ENCODE measurements around the gene PLAGL2.

Gene PLAGL2

DNA sequence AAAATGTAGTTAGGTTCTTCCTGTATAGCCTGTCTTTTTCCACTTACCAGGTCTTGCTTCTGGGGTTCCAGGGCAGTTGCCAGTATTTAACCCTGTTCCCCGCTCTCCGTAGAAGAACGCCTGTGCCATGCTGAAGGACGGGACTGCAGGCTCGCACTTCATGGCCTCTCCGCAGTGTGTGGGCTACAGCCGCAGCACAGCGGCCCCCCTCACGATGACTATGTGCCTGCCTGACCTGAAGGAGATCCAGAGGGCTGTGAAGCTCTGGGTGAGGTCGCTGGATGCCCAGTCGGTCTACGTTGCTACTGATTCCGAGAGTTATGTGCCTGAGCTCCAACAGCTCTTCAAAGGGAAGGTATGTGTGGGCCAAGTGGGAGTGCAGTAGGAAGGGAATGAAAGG, 23.2 kb upstream of the PLAGL2 start:
- no peak for DNase-seq

DNA sequence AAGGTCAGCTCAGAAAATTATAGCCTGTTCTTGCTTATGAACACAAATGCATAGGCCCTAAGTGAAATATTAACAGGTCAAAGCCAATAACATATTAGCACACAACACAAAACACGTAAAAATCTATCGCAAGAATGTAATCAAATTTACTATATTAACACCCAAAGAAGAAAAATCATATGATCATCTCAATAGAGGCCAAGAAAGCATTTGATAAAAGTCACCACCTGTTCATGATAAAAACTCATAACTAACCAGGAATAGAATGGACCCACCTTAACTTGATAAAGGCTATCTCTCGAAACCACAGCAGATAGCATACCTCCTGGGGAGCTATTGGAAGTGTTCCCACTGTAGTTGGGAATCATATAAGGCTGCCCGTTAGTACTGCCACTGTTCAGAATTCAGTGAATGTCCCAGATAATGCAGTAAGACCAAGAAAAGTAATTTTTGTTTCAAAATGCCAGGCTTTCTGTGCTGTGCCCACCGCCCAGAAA, 21.8 kb upstream of the PLAGL2 start:
- DNase-seq: no peak

- DNase-seq: no peak
Observed at GRCh38 chr20:32227744-32228688, 20.5 kb upstream of the PLAGL2 start.

DNA sequence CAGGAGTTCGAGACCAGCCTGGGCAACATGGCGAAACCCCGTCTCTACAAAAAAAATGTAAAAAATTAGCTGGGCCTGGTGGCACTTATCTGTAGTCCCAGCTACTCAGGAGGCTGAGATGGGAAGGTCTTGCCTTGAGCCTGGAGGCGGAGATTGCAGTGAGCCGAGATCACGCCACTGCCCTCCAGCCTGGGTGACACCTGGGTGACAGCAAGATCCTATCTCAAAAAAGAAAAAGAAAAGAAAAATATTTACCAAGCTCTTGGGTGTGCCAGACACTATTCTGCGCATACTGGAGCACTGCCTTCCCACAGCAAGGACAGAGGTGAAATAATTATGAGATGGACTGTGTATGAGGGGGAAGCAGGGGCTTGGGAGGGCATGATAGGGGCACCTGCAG, 19.8 kb upstream of the PLAGL2 start:
- DNase-seq: no peak

DNA sequence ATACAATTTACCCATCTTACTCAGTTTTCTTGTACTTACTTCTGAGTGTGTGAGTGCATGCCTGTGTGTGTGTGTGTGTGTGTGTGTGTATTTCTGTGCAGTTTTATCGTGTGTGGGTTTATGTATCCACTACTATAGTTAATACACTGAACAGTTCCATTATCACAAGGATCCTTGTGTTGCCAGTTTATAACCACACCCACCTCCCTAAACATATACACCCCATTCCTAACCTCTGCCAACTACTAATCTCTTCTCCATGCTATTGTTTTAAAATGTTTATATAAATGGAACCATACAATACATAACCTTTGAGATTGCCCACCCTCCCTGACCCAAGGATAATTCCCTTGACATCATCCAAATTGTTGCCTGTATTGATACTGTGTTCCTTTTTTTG, 18.8 kb upstream of the PLAGL2 start:
- no peak for DNase-seq

DNA sequence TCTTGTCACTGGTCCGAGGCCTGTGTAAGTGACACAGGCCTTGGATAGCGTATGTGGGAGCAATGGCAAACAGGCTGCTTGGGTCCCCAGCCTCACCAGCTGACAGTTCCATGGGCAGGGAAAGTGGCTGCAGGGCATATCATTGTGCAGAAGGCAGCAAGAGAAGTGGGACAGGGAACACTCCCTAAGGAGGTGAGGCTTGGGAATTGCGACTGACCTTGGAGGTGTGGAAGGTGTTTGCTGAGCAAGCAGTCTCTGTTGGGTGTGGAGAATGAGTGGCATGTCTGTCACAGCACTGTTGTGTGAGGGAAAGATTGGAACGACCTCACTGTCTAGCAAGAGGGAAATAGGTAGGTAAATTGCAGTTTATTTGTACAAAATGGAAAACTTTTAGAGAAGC, 16.9 kb upstream of the PLAGL2 start:
- DNase-seq: no peak

DNA sequence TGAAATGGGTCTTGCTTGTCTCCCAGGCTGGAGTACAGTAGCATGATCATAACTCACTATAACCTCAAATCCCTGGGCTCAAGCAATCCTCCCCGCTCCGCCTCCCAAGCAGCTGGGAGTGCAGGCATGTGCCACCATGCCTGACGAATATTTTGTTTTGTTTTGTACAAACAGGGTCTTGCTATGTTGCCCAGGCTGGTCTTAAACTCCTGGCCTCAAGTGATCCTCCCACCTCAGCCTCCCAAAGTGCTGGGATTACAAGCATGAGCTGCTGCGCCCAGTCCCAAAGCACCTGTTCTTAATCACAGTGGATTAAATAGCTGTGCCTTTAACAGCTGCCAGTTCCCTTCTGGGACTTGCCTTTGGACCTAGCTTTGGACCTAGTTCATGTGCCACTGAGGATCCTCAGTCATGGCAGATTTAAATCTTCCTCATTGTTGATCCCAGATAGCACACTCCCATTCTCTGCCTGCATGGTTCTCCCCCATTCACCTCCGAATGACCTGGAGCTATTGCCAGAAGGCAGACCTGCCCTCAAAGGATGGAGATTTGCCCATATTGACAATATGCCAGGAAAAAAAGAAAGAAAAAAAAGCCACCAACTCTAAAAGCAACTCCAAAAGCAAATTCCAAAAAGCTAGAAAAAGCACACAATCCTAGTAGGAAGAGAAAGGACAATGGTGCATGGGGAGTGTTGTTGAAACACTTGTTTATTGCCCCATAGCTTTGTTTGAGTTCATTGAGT, 10.8 kb upstream of the PLAGL2 start:
- DNase-seq: no peak

- DNase-seq: no peak
Observed at GRCh38 chr20:32216179-32217142, 8.9 kb upstream of the PLAGL2 start.

DNA sequence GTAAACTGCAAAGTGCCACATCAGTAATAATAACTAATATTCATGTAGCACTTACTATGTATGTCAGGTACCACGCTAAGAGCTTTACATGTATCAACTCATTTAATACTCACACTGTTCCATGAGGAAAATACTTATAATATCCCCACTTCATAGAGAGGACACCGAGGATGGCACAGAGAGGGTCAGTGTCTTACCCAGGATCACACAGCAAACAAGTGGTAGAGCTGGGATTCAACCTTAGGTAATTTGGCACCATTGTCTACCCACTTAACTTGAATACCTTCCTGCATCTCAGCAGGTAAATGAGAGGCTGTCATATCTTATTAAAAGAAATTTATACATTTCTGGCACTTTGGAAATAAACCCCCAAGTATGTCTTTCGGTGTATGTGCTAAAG, 8.2 kb upstream of the PLAGL2 start:
- no peak for DNase-seq

DNA sequence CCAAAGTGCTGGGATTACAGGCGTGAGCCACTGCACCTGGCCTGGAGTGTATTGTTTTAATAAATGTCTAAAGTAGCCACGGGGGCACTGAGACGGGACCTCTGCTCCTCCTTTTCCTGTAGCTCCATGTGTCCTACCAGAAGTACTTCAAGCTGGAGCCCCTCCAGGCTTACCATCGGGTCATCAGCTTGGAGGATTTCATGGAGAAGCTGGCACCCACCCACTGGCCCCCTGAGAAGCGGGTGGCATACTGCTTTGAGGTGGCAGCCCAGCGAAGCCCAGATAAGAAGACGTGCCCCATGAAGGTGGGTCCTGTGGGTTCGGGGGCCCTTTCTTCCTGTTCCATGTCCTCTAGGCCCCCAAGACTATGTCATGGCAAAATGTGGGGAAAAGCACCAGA, 7.6 kb upstream of the PLAGL2 start:
- no peak for DNase-seq

GRCh38 chr20:32213870-32214269, 6.3 kb upstream of the PLAGL2 start:
- DNase-seq: no peak

GRCh38 chr20:32209850-32210605, 2.5 kb upstream of the PLAGL2 start:
- no peak for DNase-seq

GRCh38 chr20:32208499-32209154, 1.1 kb upstream of the PLAGL2 start:
- DNase-seq: no peak

DNA sequence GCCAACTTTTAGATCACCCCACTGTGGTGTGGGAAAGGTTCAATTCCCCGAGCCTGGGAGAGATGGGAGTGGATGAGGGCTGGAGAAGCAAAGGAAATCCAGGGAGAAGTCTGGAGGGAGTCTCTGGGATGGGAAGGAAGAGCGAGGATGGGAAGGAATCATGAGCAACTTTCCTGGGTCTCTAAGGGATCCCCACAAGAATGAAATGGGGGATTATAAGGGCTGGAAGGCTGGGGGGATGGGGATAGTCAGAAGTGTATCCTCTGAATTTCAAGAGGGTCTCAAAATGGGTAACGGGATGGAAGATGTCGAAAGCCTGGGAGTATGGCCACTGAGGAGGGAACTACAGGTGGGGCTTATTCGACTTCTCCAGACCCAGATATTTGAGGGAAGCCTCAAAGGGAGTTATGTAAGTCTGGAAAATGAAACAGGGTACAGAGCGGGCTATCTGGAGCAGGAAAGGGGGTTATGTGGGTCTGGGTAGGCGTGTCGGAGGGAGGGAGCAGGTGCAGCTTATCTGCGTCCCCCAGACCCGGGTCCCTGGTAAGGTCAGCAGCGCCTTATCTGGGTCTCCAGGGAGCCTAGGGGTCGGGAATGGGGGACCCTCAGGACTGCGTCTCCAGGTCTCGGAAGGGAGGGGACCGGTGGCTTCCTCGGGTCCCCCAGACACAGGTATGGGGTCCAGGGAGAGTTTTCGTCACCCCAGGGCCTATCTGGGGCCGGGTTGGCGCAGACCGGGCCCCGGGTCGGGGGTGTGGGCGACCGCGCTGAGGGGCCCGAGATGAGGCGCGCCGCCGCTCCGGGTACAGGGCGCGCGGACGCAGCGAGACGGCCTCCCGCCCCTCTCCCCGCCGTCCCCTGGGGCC, 550 bp downstream of the PLAGL2 start:
- no peak for DNase-seq

DNA sequence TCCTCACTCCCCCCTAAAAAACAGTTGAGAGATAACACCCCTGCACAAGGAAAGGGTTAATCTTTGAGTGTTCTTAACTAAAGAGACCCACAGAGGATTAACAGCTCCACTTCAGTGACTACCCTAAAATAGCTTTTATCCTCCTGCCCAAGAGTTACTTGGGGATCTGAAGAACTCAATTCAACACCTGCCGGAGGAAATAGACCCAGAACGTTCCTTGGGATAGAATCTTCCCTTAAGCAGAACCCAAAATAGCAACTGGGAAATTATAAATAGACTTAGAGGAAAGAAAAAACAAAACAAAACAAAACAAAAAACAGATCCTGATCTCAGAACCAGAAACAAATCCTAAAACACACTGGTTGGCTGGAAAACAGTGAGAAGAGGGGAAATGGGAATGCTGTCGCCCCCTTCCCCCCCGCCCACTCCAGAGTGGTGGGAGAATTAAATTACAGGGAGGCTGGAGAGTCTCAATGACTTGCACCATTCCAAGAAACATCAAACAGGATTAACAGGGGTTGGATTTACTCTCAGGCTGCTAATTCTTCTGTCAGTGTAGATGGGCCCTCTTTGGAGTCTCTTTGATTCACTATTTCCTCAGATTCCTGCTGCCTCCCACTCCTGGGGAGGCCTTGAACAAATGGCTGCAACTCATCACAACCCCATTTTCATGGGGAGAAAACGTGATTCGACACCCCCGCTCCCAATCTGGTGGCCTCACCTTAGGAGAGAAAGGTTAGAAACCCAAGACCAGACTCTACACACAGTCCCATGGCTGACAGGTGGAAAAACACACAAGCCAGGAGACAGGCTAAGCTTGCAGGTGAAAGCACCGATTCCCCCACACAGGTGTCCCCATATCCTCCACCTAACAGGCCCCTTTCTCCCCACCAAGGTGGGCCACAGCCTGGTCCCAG, 1.4 kb downstream of the PLAGL2 start:
- DNase-seq: no peak

- DNase-seq: peak; percentile 33
Observed at GRCh38 chr20:32205110-32205842, 2.3 kb downstream of the PLAGL2 start.

- peak; percentile 77 for DNase-seq
Observed at GRCh38 chr20:32204205-32205109, 3.1 kb downstream of the PLAGL2 start.

Data from activated CD4-positive, alpha-beta T cell treated with anti-CD3 and anti-CD28 coated beads, Interleukin-10, Interleukin-2, amounts not matched to agents 100 ng/mL and 50 ng/mL, durations not matched to agents 16 hours and 8 hours (primary cell).